BJ (cell line): Measurements from ENCODE around the gene PDZRN4. TPM values are rescaled to one million over a fixed set of nuclear protein-coding genes. Genes with fewer than 3 reads are reported as not detected.

Source experiments
- CTCF ChIA-PET: fragments of 350-600 bp; formaldehyde crosslinking; extraction: SDS; loops from one replicate; lab custom pipeline; 2021; ENCODE audit warnings: antibody characterized with exemption, inconsistent platforms; lab: Yijun Ruan, JAX
- POLR2A ChIA-PET: fragments of 300-600 bp; sonication (Branson Sonifier 250); formaldehyde crosslinking; extraction: SDS; loops from one replicate; lab custom pipeline; 2021; ENCODE audit warnings: antibody characterized with exemption; lab: Charles Lee
- DNase-seq: peaks from one replicate; pipeline ENCODE4 v3.0.0-alpha.2; 2011; ENCODE audit warnings: low read depth
- H3K27me3 ChIP-seq: 2 replicates; pipeline ENCODE4 v1.6.0; 2011; ENCODE audit warnings: low read length; ENCODE audit not compliant: control insufficient read depth, insufficient read depth
- H3K36me3 ChIP-seq: 2 replicates; pipeline ENCODE4 v1.5.1; 2011; ENCODE audit warnings: low read length; ENCODE audit not compliant: control insufficient read depth, insufficient read depth
- H3K4me3 ChIP-seq: 2 replicates; pipeline ENCODE4 v1.5.1; 2011; ENCODE audit warnings: low read depth, mild to moderate bottlenecking, control low read depth, low read length
- polyA plus RNA-seq: library from polyadenylated mRNA; depleted of rRNA; stranded (reverse); fragments of >200 nt; gene quantifications from 2 replicates; pipeline ENCODE4 v1.2.3, GENCODE V29; 2011
- TF ChIP-seq, protein P1 (sequence below): IDR thresholded peaks from 2 replicates; pipeline ENCODE4 v1.5.1; 2011; ENCODE audit warnings: low read depth, mild to moderate bottlenecking, control low read depth, inconsistent platforms, low read length, moderate library complexity; ENCODE audit not compliant: insufficient read depth

Gene PDZRN4
- polyA plus RNA-seq, 1 experiment: not detected

DNA sequence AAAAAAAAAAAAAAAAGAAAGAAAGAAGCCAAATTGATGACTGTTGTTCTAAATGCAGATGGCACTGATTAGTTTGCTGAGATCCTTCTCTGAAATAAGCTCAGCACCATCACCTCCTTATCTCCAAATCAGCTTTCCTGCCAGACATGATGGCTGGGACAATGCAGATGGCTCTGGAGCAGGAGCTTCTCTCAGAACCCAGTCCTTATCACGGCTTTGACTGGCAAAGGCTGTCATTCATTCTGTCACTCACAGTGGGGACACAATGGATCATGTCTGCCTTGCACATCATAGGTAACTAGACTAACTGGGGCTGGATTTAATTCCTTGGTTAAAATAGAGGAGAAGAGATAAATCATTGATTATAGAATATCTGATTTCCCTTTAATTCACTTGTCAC, 146.3 kb downstream of the PDZRN4 start:
- ChIA-PET POLR2A (no interaction called here), CTCF (no interaction called here)
- DNase-seq: no peak
- H3K4me3 ChIP-seq: no peak overlapping the region
- no peaks in the 10 kb centered on the region for H3K27me3 ChIP-seq
- H3K36me3 ChIP-seq: no peaks in the 10 kb centered on the region
- TF ChIP-seq, protein P1, sequence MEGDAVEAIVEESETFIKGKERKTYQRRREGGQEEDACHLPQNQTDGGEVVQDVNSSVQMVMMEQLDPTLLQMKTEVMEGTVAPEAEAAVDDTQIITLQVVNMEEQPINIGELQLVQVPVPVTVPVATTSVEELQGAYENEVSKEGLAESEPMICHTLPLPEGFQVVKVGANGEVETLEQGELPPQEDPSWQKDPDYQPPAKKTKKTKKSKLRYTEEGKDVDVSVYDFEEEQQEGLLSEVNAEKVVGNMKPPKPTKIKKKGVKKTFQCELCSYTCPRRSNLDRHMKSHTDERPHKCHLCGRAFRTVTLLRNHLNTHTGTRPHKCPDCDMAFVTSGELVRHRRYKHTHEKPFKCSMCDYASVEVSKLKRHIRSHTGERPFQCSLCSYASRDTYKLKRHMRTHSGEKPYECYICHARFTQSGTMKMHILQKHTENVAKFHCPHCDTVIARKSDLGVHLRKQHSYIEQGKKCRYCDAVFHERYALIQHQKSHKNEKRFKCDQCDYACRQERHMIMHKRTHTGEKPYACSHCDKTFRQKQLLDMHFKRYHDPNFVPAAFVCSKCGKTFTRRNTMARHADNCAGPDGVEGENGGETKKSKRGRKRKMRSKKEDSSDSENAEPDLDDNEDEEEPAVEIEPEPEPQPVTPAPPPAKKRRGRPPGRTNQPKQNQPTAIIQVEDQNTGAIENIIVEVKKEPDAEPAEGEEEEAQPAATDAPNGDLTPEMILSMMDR: no peak

DNA sequence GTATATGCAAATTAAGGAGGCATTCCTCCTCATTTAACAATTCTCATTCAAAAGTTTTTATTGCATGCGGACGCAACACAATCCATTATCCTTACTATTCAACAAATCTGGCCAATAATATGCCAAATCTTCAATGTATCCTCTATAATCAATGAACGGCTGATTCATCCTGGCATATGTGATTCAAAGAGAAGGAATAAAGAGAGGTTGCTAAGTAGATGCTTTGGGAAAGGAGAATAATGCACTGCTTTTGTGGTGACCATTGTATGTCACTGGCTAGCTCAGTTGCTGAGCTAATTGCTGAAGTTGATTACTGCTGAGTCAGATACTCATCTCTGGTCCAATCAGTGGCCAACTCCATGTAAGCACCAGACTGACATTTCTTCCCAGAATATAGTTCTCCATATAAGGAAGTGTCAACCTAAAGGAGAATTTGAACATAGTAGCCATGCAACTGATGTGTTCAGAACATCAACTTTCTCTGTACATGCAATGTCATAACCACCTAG, 148.0 kb downstream of the PDZRN4 start:
- no peaks in the 10 kb centered on the region for H3K36me3 ChIP-seq
- DNase-seq: no peak

DNA sequence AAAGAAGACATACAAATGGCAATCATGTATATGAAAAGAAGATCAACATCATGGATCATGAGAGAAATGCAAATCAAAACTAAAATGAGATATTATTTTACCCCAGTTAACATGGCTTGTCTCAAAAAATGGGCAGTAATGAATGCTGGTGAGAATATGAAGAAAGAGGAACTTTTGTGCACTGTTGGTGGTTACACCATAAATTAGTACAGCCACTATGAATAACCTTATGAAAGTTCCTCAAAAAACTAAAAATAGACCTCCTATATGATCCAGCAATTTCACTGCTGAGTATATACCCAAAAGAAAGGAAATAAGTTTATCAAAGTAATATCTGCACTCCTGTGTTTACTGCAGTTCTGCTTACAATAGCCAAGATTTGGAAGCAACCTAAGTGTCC, 151.7 kb downstream of the PDZRN4 start:
- no peak for DNase-seq
- TF ChIP-seq, protein P1: no peak
- ChIA-PET CTCF (no interaction called here), POLR2A (no interaction called here)
- Histone ChIP-seq H3K36me3 (no peaks in the 10 kb centered on the region), H3K27me3 (no peaks in the 10 kb centered on the region), H3K4me3 (no peak overlapping the region)

More for the DNA sequence above, 148.0 kb downstream of the PDZRN4 start:
- Histone ChIP-seq H3K27me3 (no peaks in the 10 kb centered on the region), H3K4me3 (no peak overlapping the region)
- TF ChIP-seq, protein P1: no peak
- ChIA-PET POLR2A (no interaction called here), CTCF (no interaction called here)

DNA sequence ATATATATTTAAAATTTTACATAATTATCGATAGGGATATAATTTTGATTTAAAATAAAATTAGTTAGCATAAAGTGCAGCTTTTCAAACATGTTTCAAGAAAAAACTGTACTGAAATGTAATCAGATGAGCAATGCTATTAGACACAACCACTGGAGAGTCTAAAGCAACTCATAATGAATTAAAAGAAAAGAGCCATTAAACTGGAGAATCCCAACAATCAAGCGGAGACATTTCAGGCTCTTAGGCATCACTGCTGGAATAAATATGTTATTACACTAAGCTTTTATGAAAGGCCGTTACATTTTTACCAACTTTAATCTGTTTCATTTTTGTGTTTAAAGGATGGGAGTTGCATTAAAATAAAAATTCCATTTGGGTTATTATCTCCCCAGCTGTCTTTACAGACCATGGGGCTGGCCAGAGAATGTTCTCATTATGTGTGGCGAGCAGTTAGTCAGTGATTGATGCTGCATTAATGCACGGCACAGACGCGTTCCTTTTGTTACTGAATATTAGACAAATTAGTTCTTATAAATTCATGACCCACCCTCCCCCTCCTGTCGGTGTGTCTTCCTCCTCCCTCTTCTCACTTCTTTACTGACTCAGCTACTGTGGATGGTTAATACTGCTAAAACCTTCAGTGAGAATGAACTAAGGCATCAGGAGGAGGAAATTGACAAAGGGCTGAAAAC, 156.8 kb downstream of the PDZRN4 start:
- ChIA-PET CTCF (interaction anchor here (0.6 kb wide), 2 partner anchors 11 to 23 kb away, joined by 3 read pairs; no protein-coding TSS in a partner anchor), POLR2A (no interaction called here)
- DNase-seq: no peak

DNA sequence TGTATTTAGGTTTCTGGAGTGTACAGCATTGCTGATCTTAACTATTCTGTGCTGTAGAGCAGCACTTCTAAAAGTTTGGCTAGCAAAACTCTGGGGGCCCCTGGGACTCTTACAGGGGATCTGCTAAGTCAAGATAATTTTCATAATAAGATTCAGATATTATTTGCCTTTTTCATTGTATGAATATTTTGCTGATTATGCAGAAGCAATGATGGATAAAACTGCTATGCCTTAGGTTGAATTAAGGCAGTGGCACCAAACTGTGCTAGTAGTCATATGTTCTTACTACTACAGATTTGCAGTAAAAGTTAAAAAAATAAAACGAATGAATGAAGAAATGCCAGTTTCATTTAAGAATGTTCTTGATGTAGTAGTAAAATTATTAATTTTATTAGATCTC, 160.1 kb downstream of the PDZRN4 start:
- DNase-seq: no peak

More for the DNA sequence above, 156.8 kb downstream of the PDZRN4 start:
- Histone ChIP-seq H3K4me3 (no peak overlapping the region), H3K36me3 (no peaks in the 10 kb centered on the region), H3K27me3 (no peaks in the 10 kb centered on the region)
- TF ChIP-seq, protein P1: no peak

More for the DNA sequence above, 160.1 kb downstream of the PDZRN4 start:
- CTCF ChIA-PET: no interaction called here
- no peak overlapping the region for H3K4me3 ChIP-seq
- TF ChIP-seq, protein P1: no peak
- no peaks in the 10 kb centered on the region for H3K36me3 ChIP-seq
- H3K27me3 ChIP-seq: no peaks in the 10 kb centered on the region
- POLR2A ChIA-PET: no interaction called here
